ENCODE results near the gene AOPEP.

The AOPEP gene

GRCh38 chr9:95108777-95109176 is 382.3 kb downstream of the AOPEP start:
- Histone ChIP-seq H3K9me3 (ENCODE audit: control insufficient read depth in 2 of 2, low read length in 2 of 2) (no peaks in the 10 kb centered on the region), H3K9ac (ENCODE audit: low read length in 2 of 2) (no peak overlapping the region), H3K27me3 (ENCODE audit: control insufficient read depth in 1 of 2, insufficient read depth in 2 of 2, low read length in 2 of 2) (no peaks in the 10 kb centered on the region), H3K27ac (ENCODE audit: low read length) (no peak overlapping the region), H3K36me3 (ENCODE audit: control insufficient read depth in 2 of 2, insufficient read depth in 2 of 2, low read length in 2 of 2) (peaks cover 38 to 48% of the 10 kb centered on the region in 2 donors), H3K4me1 (ENCODE audit: control insufficient read depth, insufficient read depth, low read length) (peaks cover 22% of the 10 kb centered on the region), H3K4me3 (ENCODE audit: low read length in 2 of 2) (no peak overlapping the region)

GRCh38 chr9:95109456-95109855 is 383.0 kb downstream of the AOPEP start:
- H3K4me1 ChIP-seq (ENCODE audit: control insufficient read depth, insufficient read depth, low read length): peaks cover 15% of the 10 kb centered on the region
- peaks cover 38 to 50% of the 10 kb centered on the region in 2 donors for H3K36me3 ChIP-seq (ENCODE audit: control insufficient read depth in 2 of 2, insufficient read depth in 2 of 2, low read length in 2 of 2)

GRCh38 chr9:95110921-95111525 is 384.5 kb downstream of the AOPEP start:
- Histone ChIP-seq H3K27ac (ENCODE audit: low read length) (no peak overlapping the region), H3K9me3 (ENCODE audit: control insufficient read depth in 2 of 2, low read length in 2 of 2) (no peaks in the 10 kb centered on the region), H3K4me1 (ENCODE audit: control insufficient read depth, insufficient read depth, low read length) (peaks cover 12% of the 10 kb centered on the region), H3K36me3 (ENCODE audit: control insufficient read depth in 2 of 2, insufficient read depth in 2 of 2, low read length in 2 of 2) (peaks cover 38 to 44% of the 10 kb centered on the region in 2 donors), H3K4me3 (ENCODE audit: low read length in 2 of 2) (no peak overlapping the region), H3K9ac (ENCODE audit: low read length in 2 of 2) (no peak overlapping the region), H3K27me3 (ENCODE audit: control insufficient read depth in 1 of 2, insufficient read depth in 2 of 2, low read length in 2 of 2) (no peaks in the 10 kb centered on the region)

More at GRCh38 chr9:95109456-95109855, 383.0 kb downstream of the AOPEP start:
- no peak overlapping the region for H3K4me3 ChIP-seq (ENCODE audit: low read length in 2 of 2)
- no peaks in the 10 kb centered on the region for H3K9me3 ChIP-seq (ENCODE audit: control insufficient read depth in 2 of 2, low read length in 2 of 2)
- H3K9ac ChIP-seq (ENCODE audit: low read length in 2 of 2): no peak overlapping the region
- no peak overlapping the region for H3K27ac ChIP-seq (ENCODE audit: low read length)
- H3K27me3 ChIP-seq (ENCODE audit: control insufficient read depth in 1 of 2, insufficient read depth in 2 of 2, low read length in 2 of 2): no peaks in the 10 kb centered on the region

- H3K27ac ChIP-seq (ENCODE audit: low read length): peak overlapping the region; percentile 24
- H3K9ac ChIP-seq (ENCODE audit: low read length in 2 of 2): no peak overlapping the region
- peaks cover 16% of the 10 kb centered on the region for H3K4me1 ChIP-seq (ENCODE audit: control insufficient read depth, insufficient read depth, low read length)
- H3K9me3 ChIP-seq (ENCODE audit: control insufficient read depth in 2 of 2, low read length in 2 of 2): no peaks in the 10 kb centered on the region
- H3K4me3 ChIP-seq (ENCODE audit: low read length in 2 of 2): no peak overlapping the region
- H3K36me3 ChIP-seq (ENCODE audit: control insufficient read depth in 2 of 2, insufficient read depth in 2 of 2, low read length in 2 of 2): peaks cover 38 to 40% of the 10 kb centered on the region in 2 donors
- no peaks in the 10 kb centered on the region for H3K27me3 ChIP-seq (ENCODE audit: control insufficient read depth in 1 of 2, insufficient read depth in 2 of 2, low read length in 2 of 2)
These were observed 385.2 kb downstream of the AOPEP start for GRCh38 chr9:95111716-95112115.

GRCh38 chr9:95112436-95113280 is 386.2 kb downstream of the AOPEP start:
- H3K27me3 ChIP-seq (ENCODE audit: control insufficient read depth in 1 of 2, insufficient read depth in 2 of 2, low read length in 2 of 2): no peaks in the 10 kb centered on the region
- peaks cover 34 to 36% of the 10 kb centered on the region in 2 donors for H3K36me3 ChIP-seq (ENCODE audit: control insufficient read depth in 2 of 2, insufficient read depth in 2 of 2, low read length in 2 of 2)
- H3K9ac ChIP-seq (ENCODE audit: low read length in 2 of 2): no peak overlapping the region
- H3K27ac ChIP-seq (ENCODE audit: low read length): peak overlapping the region; percentile 24
- no peak overlapping the region for H3K4me3 ChIP-seq (ENCODE audit: low read length in 2 of 2)
- H3K4me1 ChIP-seq (ENCODE audit: control insufficient read depth, insufficient read depth, low read length): peaks cover 15% of the 10 kb centered on the region
- no peaks in the 10 kb centered on the region for H3K9me3 ChIP-seq (ENCODE audit: control insufficient read depth in 2 of 2, low read length in 2 of 2)

GRCh38 chr9:95115104-95115503 is 388.6 kb downstream of the AOPEP start:
- H3K27ac ChIP-seq (ENCODE audit: low read length): no peak overlapping the region

GRCh38 chr9:95116002-95116807 is 389.7 kb downstream of the AOPEP start:
- Histone ChIP-seq H3K9me3 (ENCODE audit: control insufficient read depth in 2 of 2, low read length in 2 of 2) (no peaks in the 10 kb centered on the region), H3K4me3 (ENCODE audit: low read length in 2 of 2) (no peak overlapping the region), H3K27ac (ENCODE audit: low read length) (peak overlapping the region; percentile 31), H3K36me3 (ENCODE audit: control insufficient read depth in 2 of 2, insufficient read depth in 2 of 2, low read length in 2 of 2) (peaks cover 11 to 22% of the 10 kb centered on the region in 2 donors), H3K4me1 (ENCODE audit: control insufficient read depth, insufficient read depth, low read length) (peaks cover 21% of the 10 kb centered on the region), H3K9ac (ENCODE audit: low read length in 2 of 2) (no peak overlapping the region), H3K27me3 (ENCODE audit: control insufficient read depth in 1 of 2, insufficient read depth in 2 of 2, low read length in 2 of 2) (no peaks in the 10 kb centered on the region)

More at GRCh38 chr9:95115104-95115503, 388.6 kb downstream of the AOPEP start:
- Histone ChIP-seq H3K4me1 (ENCODE audit: control insufficient read depth, insufficient read depth, low read length) (peaks cover 15% of the 10 kb centered on the region), H3K36me3 (ENCODE audit: control insufficient read depth in 2 of 2, insufficient read depth in 2 of 2, low read length in 2 of 2) (peaks cover 22 to 27% of the 10 kb centered on the region in 2 donors), H3K27me3 (ENCODE audit: control insufficient read depth in 1 of 2, insufficient read depth in 2 of 2, low read length in 2 of 2) (no peaks in the 10 kb centered on the region), H3K9ac (ENCODE audit: low read length in 2 of 2) (no peak overlapping the region), H3K4me3 (ENCODE audit: low read length in 2 of 2) (no peak overlapping the region), H3K9me3 (ENCODE audit: control insufficient read depth in 2 of 2, low read length in 2 of 2) (no peaks in the 10 kb centered on the region)

GRCh38 chr9:95116808-95117204 is 390.3 kb downstream of the AOPEP start:
- Histone ChIP-seq H3K4me3 (ENCODE audit: low read length in 2 of 2) (no peak overlapping the region), H3K27me3 (ENCODE audit: control insufficient read depth in 1 of 2, insufficient read depth in 2 of 2, low read length in 2 of 2) (no peaks in the 10 kb centered on the region), H3K4me1 (ENCODE audit: control insufficient read depth, insufficient read depth, low read length) (peaks cover 26% of the 10 kb centered on the region), H3K36me3 (ENCODE audit: control insufficient read depth in 2 of 2, insufficient read depth in 2 of 2, low read length in 2 of 2) (peaks cover 6 to 16% of the 10 kb centered on the region in 2 donors), H3K9ac (ENCODE audit: low read length in 2 of 2) (no peak overlapping the region), H3K9me3 (ENCODE audit: control insufficient read depth in 2 of 2, low read length in 2 of 2) (no peaks in the 10 kb centered on the region), H3K27ac (ENCODE audit: low read length) (peak overlapping the region; percentile 31)

- Histone ChIP-seq H3K9me3 (ENCODE audit: control insufficient read depth in 2 of 2, low read length in 2 of 2) (no peaks in the 10 kb centered on the region), H3K27me3 (ENCODE audit: control insufficient read depth in 1 of 2, insufficient read depth in 2 of 2, low read length in 2 of 2) (no peaks in the 10 kb centered on the region), H3K4me3 (ENCODE audit: low read length in 2 of 2) (no peak overlapping the region), H3K36me3 (ENCODE audit: control insufficient read depth in 2 of 2, insufficient read depth in 2 of 2, low read length in 2 of 2) (peaks cover 0 to 2% of the 10 kb centered on the region in 2 donors), H3K9ac (ENCODE audit: low read length in 2 of 2) (no peak overlapping the region), H3K27ac (ENCODE audit: low read length) (no peak overlapping the region), H3K4me1 (ENCODE audit: control insufficient read depth, insufficient read depth, low read length) (peaks cover 26% of the 10 kb centered on the region)
These were observed 392.1 kb downstream of the AOPEP start for GRCh38 chr9:95118596-95118995.

- no peak overlapping the region for H3K9ac ChIP-seq (ENCODE audit: low read length in 2 of 2)
- H3K4me3 ChIP-seq (ENCODE audit: low read length in 2 of 2): no peak overlapping the region
- H3K36me3 ChIP-seq (ENCODE audit: control insufficient read depth in 2 of 2, insufficient read depth in 2 of 2, low read length in 2 of 2): no peaks in the 10 kb centered on the region
- peak overlapping the region; percentile 3 for H3K27ac ChIP-seq (ENCODE audit: low read length)
- peaks cover 24% of the 10 kb centered on the region for H3K4me1 ChIP-seq (ENCODE audit: control insufficient read depth, insufficient read depth, low read length)
- no peaks in the 10 kb centered on the region for H3K9me3 ChIP-seq (ENCODE audit: control insufficient read depth in 2 of 2, low read length in 2 of 2)
- H3K27me3 ChIP-seq (ENCODE audit: control insufficient read depth in 1 of 2, insufficient read depth in 2 of 2, low read length in 2 of 2): no peaks in the 10 kb centered on the region
These were observed 394.4 kb downstream of the AOPEP start for GRCh38 chr9:95120781-95121370.

Measured in stomach smooth muscle (tissue), 2 donors.